Pancreas (tissue), 10 donors: ENCODE measurements around the gene RTEL1. TPM values are rescaled to one million over a fixed set of nuclear protein-coding genes. Genes with fewer than 3 reads are reported as not detected.
"Not testable (repeated sequence)": the region's sequence is repeated elsewhere in the genome, so short reads cannot be mapped to it uniquely, and the experiment has no call there.

ENCODE experiments used
- ATAC-seq, 4 donors: fragments of 200-7000 bp; cut with Tn5 transposase; one replicate each; pipeline versions ENCODE4 v1.8.0 to v1.9.1; 2020; ENCODE audit warnings: mild to moderate bottlenecking in 4 of 4, moderate library complexity in 4 of 4
- DNase-seq, 6 donors: peaks; one replicate each; pipeline ENCODE4 v3.0.0-alpha.2; 2020
- FAIRE-seq: peaks from 2 replicates; lab custom pipeline; 2012; peaks lifted over from hg19 to GRCh38; lab: Jason Lieb, UNC
- H3K27ac ChIP-seq, 4 donors: fragments of 200-600 bp; sonication (generic); 1 replicate in 3 of 4; 2 replicates in 1 of 4; pipeline versions ENCODE4 v1.5.0 to v1.8.0; 2020
- H3K27me3 ChIP-seq, 4 donors: fragments of 200-600 bp; one replicate each; pipeline ENCODE4 v1.8.0; 2021
- H3K36me3 ChIP-seq, 3 donors: fragments of 200-600 bp; sonication (generic) in 1 of 3; one replicate each; pipeline versions ENCODE4 v1.5.0 to v1.8.0; 2020 to 2021
- H3K4me1 ChIP-seq, 3 donors: fragments of 200-600 bp; one replicate each; pipeline ENCODE4 v1.8.0; 2021
- H3K4me3 ChIP-seq, 4 donors: fragments of 200-600 bp; sonication (generic) in 2 of 4; one replicate each; pipeline versions ENCODE4 v1.5.0 to v1.8.0; 2020 to 2021
- H3K9me3 ChIP-seq, 4 donors: fragments of 200-600 bp; one replicate each; pipeline ENCODE4 v1.8.0; 2021
- CTCF ChIP-seq, 4 donors: fragments of 200-600 bp; sonication (generic) in 3 of 4; IDR thresholded peaks; one replicate each; pipeline versions ENCODE4 v1.5.0 to v1.8.0; 2021; ENCODE audit warnings: antibody characterized with exemption in 4 of 4
- WGBS, 2 donors: extraction: QIAGEN DNeasy Blood & Tissue Kit; methylation state at CpG; one replicate each; pipeline ENCODE4 v1.1.7; 2013; 5-methylcytosine and 5-hydroxymethylcytosine counted together
- intact Hi-C, 3 donors: fragments of 100-400 bp; cut with DNase I; formaldehyde crosslinking; loops; one replicate each; pipeline versions ENCODE4 v1.11.1 to v1.14.2; 2022
- polyA plus RNA-seq, 2 donors: library from polyadenylated mRNA; stranded (reverse); fragments of 200-250 nt; gene quantifications; one replicate each; pipeline ENCODE4 v1.2.3, GENCODE V29; 2013
- total RNA-seq, 6 donors: library from RNA; stranded (reverse); fragmentation: NEBNext Ultra II Directional in 4 of 6; extraction: Animal tissue kit (Norgen Biotek cat#: 25700) in 4 of 6; gene quantifications; one replicate each; pipeline versions ENCODE4 v1.2.1 to v1.2.4, GENCODE V29; 2021 to 2023
- donor health status: healthy with polysubstance abuse.
- donor health status: DM: no; HTN: no; CAD: no; lungs with moderate emphysema.
- donor health status: DM: no; HTN: no; CAD: no.
- donor health status: control.
- donor health status: control.
- donor health status: Bipolar disorder and iron deficiency.
- donor health status: DM: yes; HTN: yes; CAD: no.
- donor health status: DM: no; HTN: no; CAD: no.
- donor health status: DM: no; HTN: no; CAD: no.
- donor health status: DM: yes; HTN: yes; CAD: no.

RTEL1 gene
- total RNA-seq (10 to 100 TPM; 10.5 to 19.2 (median 13.9) TPM), polyA plus RNA-seq (10 to 100 TPM; 28.4 to 36.6 TPM)

- DNase-seq (peak; percentile 87 to 94 (median 90)), FAIRE-seq (no peak), ATAC-seq (peak; percentile 94 to 96 (median 94))
- peak within 1 kb of the TSS; percentile 58 to 77 (median 69) for H3K27ac ChIP-seq
- intact Hi-C loops = no loop called here
- TF ChIP-seq CTCF (IDR thresholded peaks at IDR 0.05) = no peak
- 2% methylated on average over 71 to 73 of the region's 73 CpGs for WGBS, 2 donors
- peaks cover 0 to 3% (median 0%) of the 10 kb centered on the region in 3 donors for H3K36me3 ChIP-seq
- no peaks in the 10 kb centered on the region for H3K27me3 ChIP-seq
- peak within 1 kb of the TSS; percentile 59 to 76 (median 66) for H3K4me3 ChIP-seq
- no peaks in the 10 kb centered on the region for H3K9me3 ChIP-seq
- peaks cover 3 to 14% (median 4%) of the 10 kb centered on the region in 3 donors for H3K4me1 ChIP-seq
Measured at GRCh38 chr20:63657937-63658748, at the start of gene RTEL1. Gene RTEL1 (plus strand): TSS chr20:63658312. CDS start chr20:63659403, 1,091 bp downstream.

GRCh38 chr20:63610581-63611435 lies 47.3 kb upstream of the RTEL1 start:
- ATAC-seq (no peak), FAIRE-seq (no peak), DNase-seq (peak in 1 of 6 donors; percentile 31)
- intact Hi-C loops = no loop called here
- TF ChIP-seq CTCF (IDR thresholded peaks at IDR 0.05) = no peak
- Histone ChIP-seq H3K27me3 (no peaks in the 10 kb centered on the region), H3K4me1 (no peaks in the 10 kb centered on the region), H3K27ac (no peak overlapping the region), H3K4me3 (no peak overlapping the region), H3K9me3 (no peaks in the 10 kb centered on the region), H3K36me3 (no peaks in the 10 kb centered on the region)
- WGBS, 2 donors = 89 to 92% methylated on average over 17 of the region's 17 CpGs

- H3K27me3 ChIP-seq = no peaks in the 10 kb centered on the region
- H3K9me3 ChIP-seq = no peaks in the 10 kb centered on the region
- FAIRE-seq (no peak), ATAC-seq (no peak), DNase-seq (peak in 1 of 6 donors; percentile 20)
- TF ChIP-seq CTCF (IDR thresholded peaks at IDR 0.05) = no peak
- no peak overlapping the region for H3K4me3 ChIP-seq
- no peaks in the 10 kb centered on the region for H3K36me3 ChIP-seq
- 89 to 94% methylated on average over 10 of the region's 10 CpGs for WGBS, 2 donors
- H3K27ac ChIP-seq = no peak overlapping the region
- H3K4me1 ChIP-seq = no peaks in the 10 kb centered on the region
- intact Hi-C loops = no loop called here
Measured at GRCh38 chr20:63611646-63612045, 46.5 kb upstream of the RTEL1 start.

GRCh38 chr20:63612276-63612931 lies 45.7 kb upstream of the RTEL1 start:
- ATAC-seq (peak in 2 of 4 donors; percentile 22 to 36), DNase-seq (peak in 1 of 6 donors; percentile 34), FAIRE-seq (no peak)
- H3K4me1 ChIP-seq = no peaks in the 10 kb centered on the region
- intact Hi-C loops = no loop called here
- H3K9me3 ChIP-seq = no peaks in the 10 kb centered on the region
- 80 to 84% methylated on average over 20 of the region's 20 CpGs for WGBS, 2 donors
- no peaks in the 10 kb centered on the region for H3K36me3 ChIP-seq
- no peak for TF ChIP-seq CTCF (IDR thresholded peaks at IDR 0.05)
- H3K27me3 ChIP-seq = no peaks in the 10 kb centered on the region
- H3K4me3 ChIP-seq = no peak overlapping the region
- no peak overlapping the region for H3K27ac ChIP-seq

GRCh38 chr20:63613863-63614594 lies 44.1 kb upstream of the RTEL1 start:
- intact Hi-C loops, H3K9me3 ChIP-seq, H3K4me1 ChIP-seq, H3K36me3 ChIP-seq, ATAC-seq, H3K27ac ChIP-seq, H3K4me3 ChIP-seq, FAIRE-seq, H3K27me3 ChIP-seq: not testable (repeated sequence)
- 77 to 79% methylated on average over 16 to 18 of the region's 18 CpGs for WGBS, 2 donors
- DNase-seq = peak in 1 of 6 donors; percentile 11
